COLO668 (cell line): ENCODE results near the gene CHRNG.
A peak's percentile ranks its signal among the peaks of the same experiment; 100 is the strongest.

Experiments used
- DNase-seq: peaks from one replicate; lab custom pipeline; 2025; ENCODE audit not compliant: unreplicated experiment; lab: John Stamatoyannopoulos, UW

The CHRNG gene

GRCh38 chr2:232539298-232540231 is at the start of gene CHRNG:
CHRNG (plus strand) TSS chr2:232539692; CDS start chr2:232539748, 56 bp downstream.
- DNase-seq, result peak; percentile 14

- DNase-seq, result no peak
Measured at GRCh38 chr2:232490221-232491138, 49.0 kb upstream of the CHRNG start.

GRCh38 chr2:232491139-232491780 is 48.2 kb upstream of the CHRNG start:
- DNase-seq, result no peak

GRCh38 chr2:232492236-232492848 is 47.1 kb upstream of the CHRNG start:
- DNase-seq, result no peak

GRCh38 chr2:232492963-232493700 is 46.4 kb upstream of the CHRNG start:
- no peak for DNase-seq

- DNase-seq, result no peak
Measured at GRCh38 chr2:232493701-232494474, 45.6 kb upstream of the CHRNG start.

- no peak for DNase-seq
Measured at GRCh38 chr2:232494542-232494941, 45.0 kb upstream of the CHRNG start.

- no peak for DNase-seq
Measured at GRCh38 chr2:232495292-232495691, 44.2 kb upstream of the CHRNG start.

- no peak for DNase-seq
Measured at GRCh38 chr2:232496501-232497270, 42.8 kb upstream of the CHRNG start.

GRCh38 chr2:232497348-232497747 is 42.1 kb upstream of the CHRNG start:
- no peak for DNase-seq

GRCh38 chr2:232498452-232498851 is 41.0 kb upstream of the CHRNG start:
- DNase-seq, result no peak

GRCh38 chr2:232501331-232501771 is 38.1 kb upstream of the CHRNG start:
- DNase-seq, result no peak

GRCh38 chr2:232501794-232502390 is 37.6 kb upstream of the CHRNG start:
- no peak for DNase-seq

- no peak for DNase-seq
Measured at GRCh38 chr2:232502511-232502910, 37.0 kb upstream of the CHRNG start.

GRCh38 chr2:232502911-232503808 is 36.3 kb upstream of the CHRNG start:
- DNase-seq, result peak; percentile 26

- no peak for DNase-seq
Measured at GRCh38 chr2:232503809-232504323, 35.6 kb upstream of the CHRNG start.

- DNase-seq, result no peak
Measured at GRCh38 chr2:232504438-232504837, 35.1 kb upstream of the CHRNG start.
